Chondrocyte (in vitro differentiated cells): ENCODE data around the gene PRKCH. TPM values are rescaled to one million over a fixed set of nuclear protein-coding genes. Genes with fewer than 3 reads are reported as not detected.
"Not testable (repeated sequence)": the region's sequence is repeated elsewhere in the genome, so short reads cannot be mapped to it uniquely, and the experiment has no call there.

Source experiments
- DNase-seq: peaks from one replicate; pipeline ENCODE4 v3.0.0; 2021; ENCODE audit warnings: mixed read lengths, low spot score
- H3K27ac Mint-ChIP-seq: one replicate; pipeline ENCODE4 v1.8.0; 2021; ENCODE audit warnings: mild to moderate bottlenecking, moderate library complexity, mixed read lengths; ENCODE audit not compliant: unreplicated experiment
- H3K27me3 Mint-ChIP-seq: 2 replicates; pipeline ENCODE4 v1.8.0; 2021; ENCODE audit warnings: low read depth, mixed read lengths
- H3K36me3 Mint-ChIP-seq: 2 replicates; pipeline ENCODE4 v1.8.0; 2021; ENCODE audit warnings: low read depth, mixed read lengths
- H3K4me1 Mint-ChIP-seq: 2 replicates; pipeline ENCODE4 v1.8.0; 2021; ENCODE audit warnings: low read depth, mild to moderate bottlenecking, mixed read lengths
- H3K4me3 Mint-ChIP-seq: one replicate; pipeline ENCODE4 v1.8.0; 2021; ENCODE audit warnings: mild to moderate bottlenecking, moderate library complexity, mixed read lengths; ENCODE audit not compliant: unreplicated experiment
- H3K9me3 Mint-ChIP-seq: 2 replicates; pipeline ENCODE4 v1.8.0; 2021; ENCODE audit warnings: low read depth, mixed read lengths
- CTCF ChIP-seq: fragments of 200-600 bp; sonication (generic); IDR thresholded peaks from 2 replicates; pipeline ENCODE4 v1.5.0; 2021; ENCODE audit warnings: antibody characterized with exemption, mild to moderate bottlenecking, moderate library complexity
- total RNA-seq: library from RNA; stranded (reverse); gene quantifications from 3 replicates; pipeline ENCODE4 v1.2.1, GENCODE V29; 2021

Gene PRKCH
- total RNA-seq, 1 donor from 2014 or later: 9.7 TPM

- Mint-ChIP-seq H3K9me3 (peaks cover 3% of the 10 kb centered on the region), H3K4me3 (no peak overlapping the region), H3K4me1 (peaks cover 7% of the 10 kb centered on the region), H3K27me3 (no peaks in the 10 kb centered on the region), H3K27ac (no peak overlapping the region), H3K36me3 (peaks cover 6% of the 10 kb centered on the region)
- no peak for TF ChIP-seq CTCF
- DNase-seq: no peak
Measured at GRCh38 chr14:61300754-61301153, 20.6 kb upstream of the PRKCH start.

GRCh38 chr14:61304688-61305087, 16.7 kb upstream of the PRKCH start:
- no peak for DNase-seq
- TF ChIP-seq CTCF: no peak
- H3K4me3 Mint-ChIP-seq: no peak overlapping the region
- peaks cover 4% of the 10 kb centered on the region for H3K9me3 Mint-ChIP-seq
- H3K27me3 Mint-ChIP-seq: no peaks in the 10 kb centered on the region
- no peaks in the 10 kb centered on the region for H3K4me1 Mint-ChIP-seq
- H3K36me3 Mint-ChIP-seq: peaks cover 6% of the 10 kb centered on the region
- no peak overlapping the region for H3K27ac Mint-ChIP-seq

GRCh38 chr14:61308198-61308597, 13.2 kb upstream of the PRKCH start:
- Mint-ChIP-seq H3K9me3 (peaks cover 13% of the 10 kb centered on the region), H3K36me3 (peaks cover 9% of the 10 kb centered on the region), H3K27ac (no peak overlapping the region), H3K4me1 (no peaks in the 10 kb centered on the region), H3K27me3 (no peaks in the 10 kb centered on the region), H3K4me3 (no peak overlapping the region)
- no peak for DNase-seq
- no peak for TF ChIP-seq CTCF

- not testable (repeated sequence) for H3K27ac Mint-ChIP-seq, H3K4me1 Mint-ChIP-seq, H3K27me3 Mint-ChIP-seq, DNase-seq, H3K36me3 Mint-ChIP-seq, H3K4me3 Mint-ChIP-seq
- H3K9me3 Mint-ChIP-seq: peaks cover 13% of the 10 kb centered on the region
Measured at GRCh38 chr14:61308701-61309100, 12.7 kb upstream of the PRKCH start.

- Mint-ChIP-seq H3K27me3 (peaks cover 5% of the 10 kb centered on the region), H3K27ac (no peak overlapping the region), H3K9me3 (peaks cover 5% of the 10 kb centered on the region), H3K36me3 (peaks cover 2% of the 10 kb centered on the region), H3K4me3 (no peak overlapping the region), H3K4me1 (no peaks in the 10 kb centered on the region)
- no peak for TF ChIP-seq CTCF
- DNase-seq: no peak
Measured at GRCh38 chr14:61315313-61315712, 6.1 kb upstream of the PRKCH start.

GRCh38 chr14:61319086-61319485, 2.3 kb upstream of the PRKCH start:
- no peaks in the 10 kb centered on the region for H3K9me3 Mint-ChIP-seq
- H3K27ac Mint-ChIP-seq: no peak overlapping the region
- TF ChIP-seq CTCF: no peak
- H3K4me1 Mint-ChIP-seq: peaks cover 12% of the 10 kb centered on the region
- no peak overlapping the region for H3K4me3 Mint-ChIP-seq
- DNase-seq: no peak
- H3K36me3 Mint-ChIP-seq: no peaks in the 10 kb centered on the region
- peaks cover 8% of the 10 kb centered on the region for H3K27me3 Mint-ChIP-seq
